Dendritic cell treated with granulocyte-macrophage colony-stimulating factor and Interleukin-4, amounts not matched to agents 40 ng/mL and 50 ng/mL, for 4 days (primary cell): ENCODE results near the gene DDX56.
A peak's percentile ranks its signal among the peaks of the same experiment; 100 is the strongest.
"Not testable (repeated sequence)": the region's sequence is repeated elsewhere in the genome, so short reads cannot be mapped to it uniquely, and the experiment has no call there.

Experiments
- H3K27ac Mint-ChIP-seq: one replicate; pipeline ENCODE4 v1.8.0; 2022; ENCODE audit warnings: mild to moderate bottlenecking, mixed read lengths
- H3K27me3 Mint-ChIP-seq: one replicate; pipeline ENCODE4 v1.8.0; 2022; ENCODE audit warnings: mild to moderate bottlenecking, mixed read lengths
- H3K36me3 Mint-ChIP-seq: one replicate; pipeline ENCODE4 v1.8.0; 2022; ENCODE audit warnings: low read depth, mixed read lengths
- H3K4me1 Mint-ChIP-seq: one replicate; pipeline ENCODE4 v1.8.0; 2022; ENCODE audit warnings: low read depth, mixed read lengths
- H3K4me3 Mint-ChIP-seq: one replicate; pipeline ENCODE4 v1.8.0; 2022; ENCODE audit warnings: mild to moderate bottlenecking, moderate library complexity, mixed read lengths
- H3K9me3 Mint-ChIP-seq: one replicate; pipeline ENCODE4 v1.8.0; 2022; ENCODE audit warnings: mixed read lengths
- intact Hi-C: fragments of 100-400 bp; cut with micrococcal nuclease; formaldehyde crosslinking; loops from one replicate; pipeline ENCODE4 v1.15.0; 2022

DDX56 gene

GRCh38 chr7:44607141-44608068 lies 33.7 kb upstream of the DDX56 start:
- Mint-ChIP-seq H3K27me3 (peaks cover 11% of the 10 kb centered on the region), H3K4me3 (peak overlapping the region; percentile 94), H3K36me3 (peaks cover 47% of the 10 kb centered on the region), H3K27ac (peak overlapping the region; percentile 98), H3K9me3 (no peaks in the 10 kb centered on the region), H3K4me1 (peaks cover 59% of the 10 kb centered on the region)
- intact Hi-C loops, result loop anchor here (2.0 kb wide), 2 partner anchors 13 to 141 kb away; partner anchors contain the start of gene ZMIZ2

- peak within 1 kb of the TSS; percentile 94 for H3K4me3 Mint-ChIP-seq
These were observed 32.8 kb upstream of the DDX56 start, which contains the start of gene OGDH for GRCh38 chr7:44606341-44607140. Gene OGDH, plus strand, starts transcription at chr7:44606627. Its CDS starts 17,717 bp downstream, at chr7:44624344.

GRCh38 chr7:44604941-44605340 lies 31.2 kb upstream of the DDX56 start:
- intact Hi-C loops, result no loop called here
- H3K36me3 Mint-ChIP-seq, result peaks cover 31% of the 10 kb centered on the region
- H3K9me3 Mint-ChIP-seq, result no peaks in the 10 kb centered on the region
- peaks cover 20% of the 10 kb centered on the region for H3K27me3 Mint-ChIP-seq
- no peak overlapping the region for H3K27ac Mint-ChIP-seq
- no peak overlapping the region for H3K4me3 Mint-ChIP-seq
- peaks cover 45% of the 10 kb centered on the region for H3K4me1 Mint-ChIP-seq

More at GRCh38 chr7:44606341-44607140, 32.8 kb upstream of the DDX56 start, which contains the start of gene OGDH:
- H3K36me3 Mint-ChIP-seq, result peaks cover 40% of the 10 kb centered on the region
- peaks cover 53% of the 10 kb centered on the region for H3K4me1 Mint-ChIP-seq
- peak within 1 kb of the TSS; percentile 98 for H3K27ac Mint-ChIP-seq
- H3K27me3 Mint-ChIP-seq, result peaks cover 12% of the 10 kb centered on the region
- no peaks in the 10 kb centered on the region for H3K9me3 Mint-ChIP-seq
- intact Hi-C loops, result loop anchor here (1.0 to 2.0 kb wide), 4 partner anchors 14 to 190 kb away; partner anchors contain the start of genes PPIA and ZMIZ2

- H3K27me3 Mint-ChIP-seq, result peaks cover 20% of the 10 kb centered on the region
- H3K4me3 Mint-ChIP-seq, result no peak overlapping the region
- peaks cover 20% of the 10 kb centered on the region for H3K36me3 Mint-ChIP-seq
- no peak overlapping the region for H3K27ac Mint-ChIP-seq
- no peaks in the 10 kb centered on the region for H3K9me3 Mint-ChIP-seq
- intact Hi-C loops, result no loop called here
- H3K4me1 Mint-ChIP-seq, result peaks cover 27% of the 10 kb centered on the region
These were observed 29.5 kb upstream of the DDX56 start for GRCh38 chr7:44603193-44603592.

- H3K4me3 Mint-ChIP-seq, result no peak overlapping the region
- no peaks in the 10 kb centered on the region for H3K9me3 Mint-ChIP-seq
- H3K27ac Mint-ChIP-seq, result no peak overlapping the region
- H3K36me3 Mint-ChIP-seq, result peaks cover 14% of the 10 kb centered on the region
- H3K4me1 Mint-ChIP-seq, result peaks cover 21% of the 10 kb centered on the region
- peaks cover 20% of the 10 kb centered on the region for H3K27me3 Mint-ChIP-seq
- intact Hi-C loops, result no loop called here
These were observed 28.8 kb upstream of the DDX56 start for GRCh38 chr7:44602576-44602910.

- Mint-ChIP-seq H3K27me3 (peaks cover 19% of the 10 kb centered on the region), H3K9me3 (no peaks in the 10 kb centered on the region), H3K27ac (no peak overlapping the region), H3K4me3 (no peak overlapping the region), H3K4me1 (peaks cover 5% of the 10 kb centered on the region), H3K36me3 (no peaks in the 10 kb centered on the region)
- intact Hi-C loops, result no loop called here
These were observed 25.5 kb upstream of the DDX56 start for GRCh38 chr7:44599222-44599621.

GRCh38 chr7:44597181-44597580 lies 23.5 kb upstream of the DDX56 start:
- H3K4me1 Mint-ChIP-seq, H3K27ac Mint-ChIP-seq, H3K4me3 Mint-ChIP-seq, H3K36me3 Mint-ChIP-seq, intact Hi-C loops, H3K9me3 Mint-ChIP-seq: not testable (repeated sequence)
- peaks cover 20% of the 10 kb centered on the region for H3K27me3 Mint-ChIP-seq

GRCh38 chr7:44595934-44596635 lies 22.4 kb upstream of the DDX56 start:
- Mint-ChIP-seq H3K27ac (no peak overlapping the region), H3K36me3 (no peaks in the 10 kb centered on the region), H3K27me3 (peaks cover 13% of the 10 kb centered on the region), H3K4me3 (no peak overlapping the region), H3K9me3 (no peaks in the 10 kb centered on the region), H3K4me1 (peaks cover 5% of the 10 kb centered on the region)
- intact Hi-C loops, result no loop called here

GRCh38 chr7:44590910-44591309 lies 17.2 kb upstream of the DDX56 start:
- no peaks in the 10 kb centered on the region for H3K36me3 Mint-ChIP-seq
- H3K27me3 Mint-ChIP-seq, result peaks cover 10% of the 10 kb centered on the region
- H3K9me3 Mint-ChIP-seq, result no peaks in the 10 kb centered on the region
- no peak overlapping the region for H3K27ac Mint-ChIP-seq
- no peak overlapping the region for H3K4me3 Mint-ChIP-seq
- intact Hi-C loops, result no loop called here
- no peaks in the 10 kb centered on the region for H3K4me1 Mint-ChIP-seq

- no peaks in the 10 kb centered on the region for H3K36me3 Mint-ChIP-seq
- intact Hi-C loops, result loop anchor here (1.0 to 5.0 kb wide), 3 partner anchors 159 to 549 kb away; partner anchors contain the start of gene ZMIZ2
- peaks cover 8% of the 10 kb centered on the region for H3K27me3 Mint-ChIP-seq
- no peak overlapping the region for H3K4me3 Mint-ChIP-seq
- peaks cover 2% of the 10 kb centered on the region for H3K4me1 Mint-ChIP-seq
- no peaks in the 10 kb centered on the region for H3K9me3 Mint-ChIP-seq
- no peak overlapping the region for H3K27ac Mint-ChIP-seq
These were observed 14.4 kb upstream of the DDX56 start for GRCh38 chr7:44587843-44588711.

- Mint-ChIP-seq H3K27ac (peak overlapping the region; percentile 97), H3K36me3 (peaks cover 45% of the 10 kb centered on the region), H3K4me3 (peak overlapping the region; percentile 90), H3K4me1 (peaks cover 34% of the 10 kb centered on the region), H3K27me3 (peaks cover 1% of the 10 kb centered on the region), H3K9me3 (no peaks in the 10 kb centered on the region)
- intact Hi-C loops, result loop anchor here (2.0 kb wide), 2 partner anchors 213 to 263 kb away; partner anchors contain the start of gene PPIA
These were observed 9.6 kb upstream of the DDX56 start for GRCh38 chr7:44583146-44583865.

- Mint-ChIP-seq H3K36me3 (peaks cover 55% of the 10 kb centered on the region), H3K27me3 (peaks cover 1% of the 10 kb centered on the region), H3K27ac (peak within 1 kb of the TSS; percentile 97), H3K4me3 (peak within 1 kb of the TSS; percentile 90), H3K9me3 (no peaks in the 10 kb centered on the region), H3K4me1 (peaks cover 34% of the 10 kb centered on the region)
- intact Hi-C loops, result loop anchor here (2.0 kb wide), 2 partner anchors 215 to 265 kb away; partner anchors contain the start of gene PPIA
These were observed 8.3 kb upstream of the DDX56 start, which contains the start of gene TMED4 for GRCh38 chr7:44581879-44582603. Gene TMED4, minus strand, starts transcription at chr7:44582231. Its CDS starts 25 bp downstream, at chr7:44582206.
